HG02840 (cell line): ENCODE measurements around the gene DOCK4.

Experiments used
- ATAC-seq: cut with Tn5 transposase; IDR thresholded peaks from one replicate; pipeline ENCODE4 v1.9.1; 2021; ENCODE audit warnings: mild to moderate bottlenecking, moderate library complexity, moderate number of reproducible peaks; ENCODE audit not compliant: unreplicated experiment, low FRiP score

The DOCK4 gene

DNA sequence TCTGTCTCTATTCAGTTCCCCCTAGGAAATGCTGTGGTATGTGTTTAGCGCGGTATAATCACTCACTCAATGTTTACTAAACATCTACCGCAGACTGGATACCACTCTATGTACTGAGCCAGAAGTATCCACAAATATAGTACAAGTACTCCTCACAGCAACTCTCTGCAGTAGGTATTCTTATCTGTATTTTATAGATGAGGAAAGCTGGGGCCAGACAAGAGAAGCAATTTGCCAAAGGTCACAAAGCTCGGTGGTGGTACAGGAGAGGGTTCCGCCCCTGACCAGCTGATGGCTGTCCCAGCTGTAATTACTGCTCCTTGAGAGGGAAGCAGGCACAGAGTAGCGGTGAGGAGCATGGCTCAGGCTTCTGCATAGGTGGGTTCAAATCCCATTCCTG lies 184.1 kb downstream of the DOCK4 start:
- no peak for ATAC-seq

DNA sequence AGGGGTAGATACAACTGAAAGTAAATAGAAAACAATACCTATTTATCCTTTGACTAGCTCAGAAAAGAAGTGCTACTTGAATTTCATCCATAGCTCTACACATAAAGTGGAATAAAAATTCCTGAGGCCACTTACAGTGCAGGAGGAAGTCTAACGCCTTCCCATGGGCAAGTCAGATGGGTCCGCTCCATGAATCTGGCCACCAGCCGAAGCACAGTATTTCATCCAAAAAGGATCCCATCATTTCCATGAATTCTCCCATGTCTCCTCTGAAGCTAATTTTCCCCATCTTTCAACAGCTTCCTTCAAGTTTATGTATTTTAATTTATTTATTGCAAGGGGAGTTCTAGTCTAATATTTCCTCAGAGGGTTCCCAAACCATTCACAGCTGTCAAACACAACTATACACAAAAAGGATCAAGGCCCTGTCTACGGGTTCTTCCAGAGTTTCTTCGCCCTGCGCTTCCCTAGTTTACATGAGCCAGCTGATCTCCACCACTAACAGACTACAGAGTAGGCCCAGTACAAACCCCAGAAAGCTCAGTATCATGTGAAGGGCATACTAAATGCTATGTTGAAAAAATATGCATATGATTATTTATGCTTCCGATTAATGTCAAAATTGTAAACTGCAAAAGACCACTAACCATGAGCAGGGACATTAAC lies 184.7 kb downstream of the DOCK4 start:
- ATAC-seq = no peak

DNA sequence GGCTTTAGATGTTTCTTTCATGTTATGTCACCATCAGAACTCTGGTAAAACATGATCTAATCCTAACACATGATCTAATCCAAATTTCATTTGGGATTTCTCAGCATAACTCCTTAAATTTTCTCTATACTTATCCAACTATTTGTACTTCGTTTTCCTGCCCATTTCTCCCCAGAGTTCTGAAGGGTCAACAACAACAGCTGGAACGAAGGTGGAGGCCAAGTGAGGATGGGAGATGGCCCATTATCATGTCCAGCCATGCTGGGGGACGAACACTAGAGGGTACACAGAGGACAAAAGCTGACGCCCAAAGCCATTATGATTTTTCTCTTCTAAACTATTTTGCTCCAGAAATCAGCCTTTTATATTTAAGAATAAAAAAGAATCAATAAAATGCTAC lies 185.4 kb downstream of the DOCK4 start:
- ATAC-seq = no peak

DNA sequence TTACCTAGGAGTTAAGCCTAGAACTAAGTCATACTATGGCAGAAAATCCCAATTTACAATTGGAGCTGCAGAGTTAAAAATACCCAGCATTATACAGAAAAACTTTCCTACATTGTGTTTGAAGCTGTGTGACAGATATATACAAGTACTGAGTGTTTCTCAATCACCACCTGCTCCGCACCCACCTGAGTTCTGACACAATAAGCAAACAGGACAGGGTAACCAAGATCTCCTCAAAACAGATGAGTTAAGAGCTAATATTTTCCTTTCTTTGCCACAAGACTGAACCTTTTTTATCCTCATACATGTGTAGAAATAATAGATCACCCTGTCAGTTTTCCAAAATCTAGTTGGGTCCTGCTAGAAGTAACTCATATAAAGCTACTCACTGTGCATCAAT lies 186.3 kb downstream of the DOCK4 start:
- ATAC-seq = no peak

DNA sequence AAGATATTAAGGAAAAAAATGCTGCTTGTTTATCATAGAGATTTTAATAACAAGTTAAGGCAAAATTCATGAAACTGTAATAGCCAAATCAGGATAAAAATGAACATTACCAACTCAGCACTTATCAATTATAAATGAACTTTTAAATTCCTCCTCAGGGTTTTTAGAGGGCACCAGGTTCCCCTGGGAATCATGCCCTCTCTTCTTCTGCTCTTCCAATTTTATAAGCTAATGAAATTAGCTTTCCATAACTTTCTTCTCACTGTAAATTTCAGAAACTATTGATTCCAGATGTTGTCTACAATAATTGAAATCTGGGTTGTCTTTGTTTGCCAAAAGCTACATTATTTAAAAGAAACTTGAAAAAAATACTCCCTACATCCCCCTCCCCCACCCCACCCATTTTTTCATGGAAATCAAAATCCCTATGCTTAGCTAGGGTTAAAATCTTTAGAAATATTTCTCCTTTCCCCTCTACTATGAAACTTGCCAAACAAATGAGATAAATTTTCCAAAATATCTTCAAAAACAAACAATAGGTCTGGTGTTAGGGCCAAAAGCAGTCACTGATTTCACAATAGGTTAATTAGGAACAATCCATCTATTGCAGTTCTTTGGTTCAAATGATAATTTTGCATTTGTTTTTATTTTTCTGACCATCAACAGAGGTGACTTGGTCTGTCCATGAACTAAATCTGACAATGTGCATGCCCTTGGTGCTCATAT lies 187.7 kb downstream of the DOCK4 start:
- ATAC-seq = no peak

DNA sequence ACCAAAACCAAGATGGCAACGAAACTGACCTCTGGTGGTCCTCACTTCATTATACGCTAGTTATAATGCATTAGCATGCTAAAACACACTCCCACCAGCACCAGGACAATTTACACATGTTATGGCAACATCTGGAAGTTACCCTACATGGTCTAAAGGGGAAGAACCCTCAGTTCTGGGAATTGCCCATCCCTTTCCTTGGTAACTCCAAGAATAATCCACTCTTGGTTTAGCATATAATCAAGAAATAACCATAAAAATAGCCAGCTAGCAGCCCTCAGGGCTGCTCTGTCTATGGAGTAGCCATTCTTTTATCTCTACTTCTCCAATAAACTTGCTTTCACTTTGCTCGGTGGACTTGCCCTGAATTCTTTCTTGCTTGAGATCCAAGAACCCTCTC lies 191.1 kb downstream of the DOCK4 start:
- no peak for ATAC-seq

DNA sequence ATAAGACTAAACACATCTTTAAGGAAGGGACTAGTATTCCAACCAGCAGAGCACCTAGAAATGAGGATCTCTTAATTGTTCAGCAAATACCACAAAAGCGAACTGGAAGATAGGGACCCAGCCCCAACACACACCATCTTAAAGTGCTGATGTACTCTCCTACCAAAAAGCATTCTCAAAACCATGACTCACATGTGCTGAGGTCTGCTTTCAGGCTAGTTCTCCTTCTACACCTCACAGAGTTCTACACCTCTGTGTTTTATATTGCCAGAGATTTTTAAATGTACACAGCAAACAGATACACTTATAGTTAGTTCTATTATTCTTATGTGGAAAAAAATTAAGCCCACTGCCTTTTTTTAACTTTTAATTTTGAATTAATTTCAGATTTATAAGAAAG lies 191.9 kb downstream of the DOCK4 start:
- no peak for ATAC-seq

DNA sequence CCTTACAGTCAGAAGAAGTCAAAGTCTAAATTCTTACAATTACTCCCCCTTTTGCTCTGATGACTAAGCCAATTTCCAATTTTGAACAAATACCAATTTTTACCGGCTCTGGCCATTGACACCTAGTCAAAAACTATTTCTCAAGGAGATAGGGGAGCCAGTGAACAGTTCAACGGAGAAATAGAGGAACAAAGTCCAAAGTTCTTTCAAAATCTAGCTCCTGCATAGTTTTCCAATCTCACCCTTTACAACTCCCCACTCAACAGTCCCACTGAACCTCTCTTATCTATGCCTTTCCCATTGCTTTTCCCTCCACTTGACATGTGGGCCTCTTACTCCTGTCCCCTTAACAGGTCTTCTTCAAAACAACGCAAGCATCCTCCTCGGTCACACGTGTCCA lies 192.9 kb downstream of the DOCK4 start:
- no peak for ATAC-seq

DNA sequence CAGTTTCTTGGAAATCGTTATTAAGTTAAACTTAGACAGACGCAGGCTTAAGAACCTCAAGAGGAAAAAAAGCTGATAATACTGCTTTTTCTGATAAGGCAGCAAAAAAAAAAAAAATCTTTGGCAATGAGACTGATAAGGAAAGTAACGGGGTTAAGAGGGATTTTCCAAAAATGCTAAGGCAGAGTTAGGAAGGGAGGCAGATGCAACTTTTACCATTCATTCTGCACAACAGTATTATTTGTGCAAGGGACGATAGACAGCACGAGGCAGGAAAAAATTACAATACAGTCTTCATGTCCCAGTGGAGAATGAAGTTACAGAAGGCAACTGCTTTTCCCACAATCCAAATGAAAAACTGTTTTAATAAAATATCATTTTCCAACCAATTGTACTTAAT lies 194.0 kb downstream of the DOCK4 start:
- no peak for ATAC-seq

DNA sequence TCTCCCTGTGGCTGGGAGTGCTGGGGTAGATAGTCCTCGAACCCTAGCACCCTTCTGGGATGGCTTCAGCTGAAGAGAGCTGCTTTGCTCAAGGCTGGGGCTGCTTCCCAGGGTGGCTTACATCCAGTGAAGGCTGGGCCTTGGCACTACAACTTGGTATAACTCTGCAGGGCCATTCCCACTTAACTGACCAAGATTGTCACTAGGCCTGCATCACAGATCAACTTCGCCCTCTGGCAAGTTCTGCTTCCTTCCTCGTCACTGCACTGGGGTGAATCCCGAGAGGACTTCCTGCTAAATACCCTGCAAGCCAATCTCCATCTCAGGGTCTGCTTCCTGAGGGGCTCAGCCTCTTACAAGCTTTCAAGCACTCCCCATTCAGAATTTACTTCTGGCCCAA lies 195.2 kb downstream of the DOCK4 start:
- ATAC-seq = no peak

DNA sequence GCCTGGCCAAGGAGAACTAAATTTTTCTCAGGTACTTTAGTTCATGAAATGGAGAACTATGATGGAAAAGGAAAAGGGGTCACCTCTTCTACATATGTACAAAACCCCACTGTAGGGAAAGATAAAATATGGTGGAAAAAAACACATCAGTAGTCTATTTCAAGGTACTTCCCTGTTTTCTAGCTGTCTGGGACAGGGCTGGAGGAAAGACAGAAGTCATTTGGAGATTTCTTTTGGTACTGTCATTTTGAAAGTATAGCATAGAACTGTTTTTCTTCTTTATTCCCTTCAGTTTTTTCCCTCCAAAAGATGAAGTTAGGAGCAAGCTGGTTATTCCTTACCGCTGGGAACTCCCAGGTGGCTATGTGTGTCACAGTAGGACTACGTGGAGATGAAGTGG lies 196.1 kb downstream of the DOCK4 start:
- no peak for ATAC-seq

DNA sequence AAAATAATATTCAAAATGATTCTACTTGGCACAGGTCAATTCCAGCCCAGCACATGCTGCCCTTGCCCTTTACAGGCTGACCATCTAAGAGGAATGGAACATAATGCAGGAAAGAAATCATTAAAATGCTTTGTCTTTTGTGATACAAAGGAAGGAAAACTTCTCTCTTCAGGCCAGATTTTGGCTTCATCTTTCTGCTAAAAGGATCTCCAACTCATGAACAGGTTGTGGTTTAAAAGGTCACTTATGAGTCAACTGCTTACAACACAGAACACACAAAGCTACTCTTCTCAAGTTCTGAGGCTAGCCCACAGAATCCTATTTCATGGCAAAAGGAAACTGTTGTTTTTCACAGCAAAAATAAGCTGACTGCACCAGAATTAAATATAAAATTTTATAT lies 197.1 kb downstream of the DOCK4 start:
- ATAC-seq = no peak

DNA sequence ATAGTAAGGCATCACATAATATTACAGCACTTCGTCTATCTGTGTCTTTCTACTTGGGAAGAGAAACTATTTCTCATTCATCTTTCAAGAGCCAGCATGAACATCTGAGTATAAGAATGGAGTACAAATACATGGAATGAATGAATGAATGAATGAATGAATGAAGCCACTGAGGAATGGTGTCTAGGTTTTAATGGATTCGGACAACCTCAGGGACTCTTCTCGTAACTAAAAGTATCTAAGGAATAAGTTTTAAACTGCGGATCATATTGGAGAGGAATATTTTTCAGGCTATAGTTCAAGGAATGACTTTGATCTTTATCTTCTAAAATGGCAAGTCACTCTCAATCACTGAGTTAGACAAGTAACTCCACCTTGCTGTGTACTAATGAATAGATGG lies 199.0 kb downstream of the DOCK4 start:
- no peak for ATAC-seq

DNA sequence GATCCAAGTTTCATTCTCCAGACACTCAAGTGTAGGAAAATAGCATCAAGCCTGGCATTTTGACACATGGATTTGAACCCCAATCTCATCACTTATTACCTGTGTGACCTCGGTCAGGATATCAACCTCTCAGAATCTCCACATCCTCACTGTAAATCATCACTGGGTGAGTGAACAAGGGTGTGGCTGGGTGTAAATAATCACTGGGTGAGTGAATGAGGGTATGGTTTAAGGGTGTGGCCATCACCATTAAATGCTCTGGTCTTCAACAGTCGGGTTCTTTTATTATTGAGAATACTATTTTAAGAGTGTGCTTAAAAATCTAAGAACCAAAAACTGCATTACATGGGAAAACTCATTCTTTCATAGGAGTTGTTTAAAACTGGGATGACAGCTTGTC lies 200.1 kb downstream of the DOCK4 start:
- ATAC-seq = no peak

DNA sequence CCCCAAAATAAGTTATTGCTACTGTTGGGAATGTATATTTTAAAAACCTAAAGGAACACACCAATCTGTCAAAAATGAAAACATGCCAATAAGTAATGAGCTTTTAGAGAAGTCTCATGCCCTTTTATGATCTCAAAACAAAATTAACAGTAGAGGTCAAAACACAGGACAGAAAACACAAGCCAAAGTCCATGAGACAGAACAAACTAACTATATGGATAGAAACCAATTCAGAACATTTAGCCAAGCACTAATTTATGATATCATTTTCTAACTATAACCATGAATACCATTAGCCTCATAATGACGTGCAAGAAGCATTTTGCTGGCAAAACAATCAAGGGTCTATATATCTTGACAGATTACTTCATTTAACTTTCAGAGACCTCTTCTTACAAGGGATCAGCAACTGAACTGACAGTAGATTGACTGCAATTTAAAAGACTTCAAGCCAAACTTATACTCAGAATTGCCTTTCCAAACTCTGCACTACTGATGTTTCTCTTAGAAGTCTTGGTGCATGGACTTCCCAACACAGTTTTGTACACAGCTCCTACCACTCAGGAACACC lies 200.9 kb downstream of the DOCK4 start:
- no peak for ATAC-seq

DNA sequence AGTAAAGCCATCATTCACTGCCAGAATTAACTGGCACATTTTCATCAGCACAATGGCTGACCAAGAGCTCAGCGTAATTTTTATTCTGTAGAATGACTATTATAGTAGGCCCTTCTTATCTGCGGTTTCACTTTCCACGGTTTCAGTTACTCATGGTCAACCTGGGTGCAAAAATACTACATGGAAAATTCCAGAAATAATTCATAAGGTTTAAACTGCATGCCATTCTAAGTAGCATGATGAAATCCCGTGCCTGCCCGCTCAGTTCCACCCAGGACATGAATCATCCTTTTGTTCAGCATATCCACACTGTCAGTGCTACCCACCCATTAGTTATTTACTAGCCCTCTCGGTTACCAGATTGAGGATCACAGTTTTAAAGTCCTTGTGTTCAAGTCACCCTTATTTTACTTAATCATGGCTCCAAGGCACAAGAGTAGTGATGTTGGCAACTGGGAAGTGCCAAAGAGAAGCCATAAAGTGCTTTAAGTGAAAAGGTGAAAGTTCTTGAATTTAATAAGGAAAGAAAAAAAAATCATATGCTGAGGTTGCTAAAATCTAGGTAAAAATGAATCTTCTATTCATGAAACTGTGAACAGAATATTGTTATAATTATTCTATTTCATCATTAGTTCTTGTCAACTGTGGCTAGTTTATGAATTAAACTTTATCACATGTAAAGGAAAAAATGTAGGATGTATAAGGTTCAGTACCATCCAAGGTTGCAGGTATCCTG lies 204.9 kb downstream of the DOCK4 start:
- no peak for ATAC-seq

DNA sequence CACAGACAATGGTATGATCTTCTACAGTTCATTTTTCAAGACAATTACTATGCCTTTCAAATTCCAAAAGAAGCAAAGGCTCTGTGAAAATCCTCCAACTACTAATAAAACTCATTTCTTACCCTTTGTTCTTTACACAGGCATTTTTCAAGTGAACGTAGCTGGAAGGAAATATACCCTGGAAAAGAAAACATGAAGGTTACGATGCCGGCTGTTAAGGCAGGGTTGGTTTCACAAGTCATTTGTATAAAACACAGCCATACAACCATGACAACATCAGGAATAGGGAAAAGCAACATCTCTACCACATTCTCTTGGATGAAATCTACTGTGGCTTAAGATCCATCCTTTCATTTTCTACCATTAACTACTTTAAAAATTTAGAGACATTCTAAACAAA lies 207.9 kb downstream of the DOCK4 start:
- ATAC-seq = no peak

DNA sequence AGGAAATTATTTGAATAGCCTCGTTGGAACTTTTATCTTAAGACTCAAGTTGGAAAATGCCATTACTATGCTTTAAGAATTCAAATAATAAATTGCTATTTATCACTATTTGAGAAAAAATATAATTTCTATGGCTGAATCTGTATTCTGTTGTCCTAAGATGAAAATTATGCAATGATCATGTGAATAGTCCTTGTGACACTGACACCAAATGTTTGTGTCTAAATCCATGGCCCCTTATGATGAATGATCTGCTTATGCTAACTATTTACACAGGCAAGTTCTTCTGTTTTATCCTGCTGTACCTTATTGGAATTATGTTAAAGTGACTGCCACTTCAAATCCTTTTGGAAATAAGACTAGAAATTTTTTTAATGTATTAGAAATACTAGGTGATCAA lies 208.7 kb downstream of the DOCK4 start:
- no peak for ATAC-seq

DNA sequence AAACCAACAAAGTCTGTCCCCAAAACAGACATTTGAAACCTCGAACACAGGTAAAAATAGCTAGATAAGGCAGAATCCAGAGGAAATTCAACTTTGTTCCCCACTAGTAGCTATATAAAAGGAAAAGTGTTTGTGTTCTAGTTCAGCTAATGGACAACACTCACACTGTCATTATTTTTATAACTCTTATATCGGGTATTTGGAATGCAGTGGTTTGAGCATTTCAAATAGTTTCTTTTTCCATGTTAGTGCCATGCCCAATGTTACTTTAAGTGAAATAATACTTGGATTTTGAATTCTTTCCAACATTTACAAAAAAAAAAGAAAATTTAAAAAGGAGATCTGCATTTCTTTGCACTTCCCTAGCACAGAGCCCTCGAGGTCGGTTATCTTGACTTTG lies 213.6 kb downstream of the DOCK4 start:
- ATAC-seq = no peak

DNA sequence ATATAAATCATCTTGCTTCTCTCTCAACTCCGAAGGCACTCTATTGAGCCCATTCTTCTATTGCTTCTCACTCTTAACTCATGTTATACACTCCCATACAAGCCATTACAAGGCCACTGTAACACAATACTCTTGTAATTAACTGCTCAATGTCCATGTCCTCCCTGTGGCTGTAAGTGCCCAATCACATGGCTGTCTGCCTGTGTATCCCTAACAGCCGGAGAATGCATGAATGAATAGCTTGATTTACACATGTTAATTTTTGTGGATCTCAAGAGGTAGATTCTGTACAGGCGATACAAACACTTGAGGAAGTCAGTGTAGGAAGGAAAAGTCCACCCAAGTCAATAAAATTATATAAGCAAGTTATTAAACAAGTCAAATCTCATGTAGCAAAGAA lies 215.6 kb downstream of the DOCK4 start:
- no peak for ATAC-seq

DNA sequence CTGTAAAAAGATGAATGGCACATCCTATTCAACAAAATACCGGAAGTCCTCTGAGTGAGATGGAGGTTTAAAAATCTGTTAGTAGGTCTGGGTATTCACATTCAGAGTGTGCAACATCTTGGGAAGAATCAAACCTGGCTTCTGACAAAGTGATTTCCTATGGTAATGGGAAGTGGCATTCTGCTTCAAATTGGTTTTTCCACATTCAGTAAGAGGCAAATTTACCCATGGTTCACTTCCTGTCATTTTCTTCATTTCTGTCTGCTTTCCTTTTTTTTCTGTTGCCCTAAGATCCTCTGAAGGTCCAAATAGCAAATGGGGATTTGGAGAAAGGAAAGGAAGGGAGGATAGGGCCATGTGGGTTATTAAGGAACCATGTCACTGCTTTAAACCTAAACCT lies 218.3 kb downstream of the DOCK4 start:
- ATAC-seq = no peak
